Ascending aorta (tissue), 2 donors: ENCODE data around the gene RBM4B. TPM values are rescaled to one million over a fixed set of nuclear protein-coding genes. Genes with fewer than 3 reads are reported as not detected.
"Not testable (repeated sequence)": the region's sequence is repeated elsewhere in the genome, so short reads cannot be mapped to it uniquely, and the experiment has no call there.

Experiments used
- DNase-seq, 2 donors: peaks; one replicate each; pipeline ENCODE4 v3.0.0-alpha.2; 2019; ENCODE audit warnings: low spot score in 2 of 2
- H3K27ac ChIP-seq, 2 donors: fragments of 200-600 bp; sonication (generic); one replicate each; pipeline ENCODE4 v1.5.1; 2016 to 2017; ENCODE audit warnings: mild to moderate bottlenecking in 1 of 2
- H3K27me3 ChIP-seq: fragments of 200-600 bp; sonication (generic); one replicate; pipeline ENCODE4 v1.5.1; 2017
- H3K36me3 ChIP-seq, 2 donors: fragments of 200-600 bp; sonication (generic); one replicate each; pipeline ENCODE4 v1.5.1; 2016
- H3K4me1 ChIP-seq, 2 donors: fragments of 200-600 bp; sonication (generic); one replicate each; pipeline ENCODE4 v1.5.1; 2016 to 2017; ENCODE audit warnings: mild to moderate bottlenecking in 1 of 2
- H3K4me3 ChIP-seq, 2 donors: fragments of 200-600 bp; sonication (generic); one replicate each; pipeline ENCODE4 v1.5.1; 2016 to 2017; ENCODE audit warnings: mild to moderate bottlenecking in 1 of 2
- H3K9me3 ChIP-seq, 2 donors: fragments of 200-600 bp; sonication (generic); one replicate each; pipeline ENCODE4 v1.5.1; 2016
- intact Hi-C: fragments of 100-400 bp; cut with DNase I; formaldehyde crosslinking; loops from one replicate; pipeline ENCODE4 v1.15.1; 2023
- total RNA-seq: library from RNA; depleted of rRNA; stranded (reverse); fragments of >200 nt; gene quantifications from one replicate; pipeline ENCODE4 v1.1.0, GENCODE V29; 2016
- TF ChIP-seq, protein P1 (sequence below), 3 experiments: fragments of 200-600 bp in 2 of 3; fragments of 450-650 bp in 1 of 3; sonication (generic) in 2 of 3; IDR thresholded peaks; one replicate each; pipeline ENCODE4 v1.5.1; 2016 to 2019; ENCODE audit warnings: antibody characterized with exemption in 3 of 3, mild to moderate bottlenecking in 1 of 3, moderate library complexity in 1 of 3

The RBM4B gene, protein sequence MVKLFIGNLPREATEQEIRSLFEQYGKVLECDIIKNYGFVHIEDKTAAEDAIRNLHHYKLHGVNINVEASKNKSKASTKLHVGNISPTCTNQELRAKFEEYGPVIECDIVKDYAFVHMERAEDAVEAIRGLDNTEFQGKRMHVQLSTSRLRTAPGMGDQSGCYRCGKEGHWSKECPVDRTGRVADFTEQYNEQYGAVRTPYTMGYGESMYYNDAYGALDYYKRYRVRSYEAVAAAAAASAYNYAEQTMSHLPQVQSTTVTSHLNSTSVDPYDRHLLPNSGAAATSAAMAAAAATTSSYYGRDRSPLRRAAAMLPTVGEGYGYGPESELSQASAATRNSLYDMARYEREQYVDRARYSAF
- total RNA-seq = 87.0 TPM

DNA sequence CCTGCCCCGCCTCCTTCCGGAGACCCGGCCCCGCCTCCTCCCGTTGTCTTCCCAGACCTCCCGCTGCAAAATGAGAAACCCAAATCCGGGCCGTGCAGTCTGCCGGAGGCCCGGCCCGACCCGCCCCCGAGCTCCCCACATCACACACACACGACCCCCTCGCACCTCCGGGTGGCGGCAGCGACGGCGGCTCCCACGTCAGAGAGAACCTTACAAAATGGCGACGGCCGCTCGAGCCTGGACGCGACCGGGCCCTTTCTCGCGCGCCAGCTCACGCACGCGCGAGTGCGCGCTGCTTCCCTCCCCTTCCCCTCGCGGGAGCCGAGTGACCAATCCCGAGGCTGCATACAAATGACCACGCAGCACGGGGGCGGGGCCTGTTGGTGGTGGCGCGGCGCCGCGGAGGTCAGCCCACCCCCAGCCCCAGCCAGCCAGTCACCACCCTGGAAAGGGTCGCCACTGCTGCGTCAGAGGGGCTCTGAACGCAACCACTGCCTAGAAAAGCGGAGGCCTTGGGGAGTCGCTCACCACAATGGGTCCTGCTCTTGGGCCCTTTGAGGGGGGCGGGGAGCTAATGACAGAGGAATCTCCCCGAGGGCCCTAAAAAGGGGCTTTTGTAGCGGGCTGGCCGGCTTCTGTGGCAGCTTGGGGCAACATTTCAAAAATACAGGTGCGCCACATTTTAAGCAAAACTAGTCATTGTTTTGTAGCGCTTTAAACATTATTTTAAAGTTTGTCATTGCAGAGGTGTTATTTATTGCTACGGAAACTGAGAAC lies at the start of gene RBM4B:
Gene RBM4B, minus strand, starts transcription at position 289 of the 777 bp plus-strand sequence. CDS start 808 bp downstream, outside the sequence.
- intact Hi-C loops = loop anchor here (1.0 to 2.0 kb wide), 8 partner anchors 39 to 269 kb away; partner anchors contain the start of genes ACTN3, CCDC87, CCS and MRPL11

DNA sequence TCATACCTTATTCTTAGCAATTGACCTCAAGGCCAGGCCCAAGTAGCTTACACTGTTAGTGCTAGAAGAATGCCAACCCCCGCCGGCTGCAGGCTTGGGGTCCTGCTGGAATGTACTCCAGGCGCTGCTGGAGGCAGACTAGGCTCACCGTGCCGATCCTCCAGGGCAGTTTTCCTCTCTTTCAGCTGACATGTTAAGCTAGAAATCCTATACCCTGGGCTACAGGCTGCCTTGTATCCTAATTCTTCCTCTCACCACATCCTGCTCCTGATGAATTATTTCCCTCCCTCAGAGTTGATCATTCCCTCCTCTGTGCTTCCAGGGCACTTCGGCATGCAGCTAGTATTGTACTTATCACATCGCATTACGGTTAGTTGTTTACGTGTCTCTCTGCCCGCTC lies 48.0 kb upstream of the RBM4B start:
- DNase-seq = no peak
- H3K27me3 ChIP-seq = peaks cover 5% of the 10 kb centered on the region
- intact Hi-C loops = no loop called here
- H3K9me3 ChIP-seq = no peaks in the 10 kb centered on the region
- TF ChIP-seq, protein P1, sequence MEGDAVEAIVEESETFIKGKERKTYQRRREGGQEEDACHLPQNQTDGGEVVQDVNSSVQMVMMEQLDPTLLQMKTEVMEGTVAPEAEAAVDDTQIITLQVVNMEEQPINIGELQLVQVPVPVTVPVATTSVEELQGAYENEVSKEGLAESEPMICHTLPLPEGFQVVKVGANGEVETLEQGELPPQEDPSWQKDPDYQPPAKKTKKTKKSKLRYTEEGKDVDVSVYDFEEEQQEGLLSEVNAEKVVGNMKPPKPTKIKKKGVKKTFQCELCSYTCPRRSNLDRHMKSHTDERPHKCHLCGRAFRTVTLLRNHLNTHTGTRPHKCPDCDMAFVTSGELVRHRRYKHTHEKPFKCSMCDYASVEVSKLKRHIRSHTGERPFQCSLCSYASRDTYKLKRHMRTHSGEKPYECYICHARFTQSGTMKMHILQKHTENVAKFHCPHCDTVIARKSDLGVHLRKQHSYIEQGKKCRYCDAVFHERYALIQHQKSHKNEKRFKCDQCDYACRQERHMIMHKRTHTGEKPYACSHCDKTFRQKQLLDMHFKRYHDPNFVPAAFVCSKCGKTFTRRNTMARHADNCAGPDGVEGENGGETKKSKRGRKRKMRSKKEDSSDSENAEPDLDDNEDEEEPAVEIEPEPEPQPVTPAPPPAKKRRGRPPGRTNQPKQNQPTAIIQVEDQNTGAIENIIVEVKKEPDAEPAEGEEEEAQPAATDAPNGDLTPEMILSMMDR (IDR thresholded peaks at IDR 0.05) = no peak
- H3K36me3 ChIP-seq = no peaks in the 10 kb centered on the region
- no peak overlapping the region for H3K4me3 ChIP-seq
- H3K4me1 ChIP-seq = peaks cover 3 to 6% of the 10 kb centered on the region in 2 donors
- no peak overlapping the region for H3K27ac ChIP-seq

More for the DNA sequence above, at the start of gene RBM4B:
- Histone ChIP-seq H3K4me1 (peaks cover 0 to 29% of the 10 kb centered on the region in 2 donors), H3K27ac (peak within 1 kb of the TSS; percentile 94 to 97), H3K4me3 (peak within 1 kb of the TSS; percentile 79 to 87), H3K27me3 (no peaks in the 10 kb centered on the region), H3K36me3 (no peaks in the 10 kb centered on the region), H3K9me3 (no peaks in the 10 kb centered on the region)
- TF ChIP-seq, protein P1 (IDR thresholded peaks at IDR 0.05) = no peak
- DNase-seq = peak; percentile 89 to 99

DNA sequence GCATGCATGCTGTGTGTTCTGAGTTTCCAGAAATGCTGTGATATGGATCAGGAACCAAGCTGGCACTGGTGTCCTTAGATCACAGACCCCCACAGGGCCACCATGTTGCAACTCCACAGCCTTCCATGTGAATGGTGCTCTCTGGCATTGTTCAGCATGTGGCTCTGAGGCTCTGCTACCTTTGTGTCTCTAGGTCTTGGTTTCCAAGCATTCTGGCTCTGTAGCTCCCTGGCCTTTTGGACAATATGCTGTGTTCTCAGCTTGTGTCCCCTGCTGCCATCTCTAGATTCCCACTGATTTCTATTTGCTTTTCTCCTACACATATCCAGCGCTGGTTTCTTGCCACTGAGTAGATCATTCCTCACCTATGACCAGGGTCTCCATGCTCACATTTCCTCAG lies 47.4 kb upstream of the RBM4B start:
- TF ChIP-seq, protein P1 (IDR thresholded peaks at IDR 0.05) = no peak
- Histone ChIP-seq H3K4me1 (peaks cover 3 to 6% of the 10 kb centered on the region in 2 donors), H3K36me3 (no peaks in the 10 kb centered on the region), H3K27ac (no peak overlapping the region), H3K9me3 (no peaks in the 10 kb centered on the region), H3K27me3 (peaks cover 5% of the 10 kb centered on the region), H3K4me3 (no peak overlapping the region)
- intact Hi-C loops = no loop called here
- no peak for DNase-seq

DNA sequence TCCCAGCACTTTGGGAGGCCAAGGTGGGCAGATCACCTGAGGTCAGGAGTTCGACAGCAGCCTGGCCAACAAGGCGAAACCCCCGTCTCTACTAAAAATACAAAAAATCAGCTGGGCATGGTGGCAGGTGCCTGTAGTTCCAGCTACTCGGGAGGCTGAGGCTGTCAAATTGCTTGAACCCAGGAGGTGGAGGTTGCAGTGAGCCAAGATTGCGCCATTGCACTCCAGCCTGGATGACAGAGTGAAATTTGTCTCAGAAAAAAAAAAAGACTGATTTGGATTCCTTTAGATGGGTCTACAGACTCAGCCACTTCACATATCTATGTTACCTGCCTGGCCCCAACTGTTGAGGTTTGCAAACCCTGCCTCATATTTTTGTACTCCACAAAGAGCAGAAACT lies 46.5 kb upstream of the RBM4B start:
- H3K36me3 ChIP-seq, H3K27me3 ChIP-seq, intact Hi-C loops, DNase-seq, H3K27ac ChIP-seq, H3K4me1 ChIP-seq, H3K9me3 ChIP-seq, H3K4me3 ChIP-seq: not testable (repeated sequence)

DNA sequence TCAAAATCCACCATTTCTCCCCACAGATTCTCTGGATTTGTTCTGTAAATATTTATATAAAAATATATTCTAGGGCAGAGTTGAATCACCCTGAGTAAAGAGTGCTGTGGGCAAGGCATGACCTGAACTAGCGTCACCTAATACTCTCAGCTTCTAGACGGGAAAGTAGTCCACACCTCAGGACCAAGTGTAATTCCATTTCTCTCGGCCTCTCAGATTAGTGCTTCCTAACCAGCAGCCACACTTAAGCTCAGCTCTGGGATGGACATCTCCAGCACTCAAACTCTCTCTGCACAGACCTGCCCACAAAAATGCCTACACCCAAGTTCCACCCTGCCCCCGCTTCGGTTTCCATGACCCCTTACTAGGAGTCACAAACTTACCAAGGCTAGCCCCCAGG lies 46.0 kb upstream of the RBM4B start:
- H3K36me3 ChIP-seq = no peaks in the 10 kb centered on the region
- intact Hi-C loops = no loop called here
- H3K4me3 ChIP-seq = no peak overlapping the region
- peaks cover 3 to 5% of the 10 kb centered on the region in 2 donors for H3K4me1 ChIP-seq
- H3K27me3 ChIP-seq = peaks cover 4% of the 10 kb centered on the region
- no peak overlapping the region for H3K27ac ChIP-seq
- H3K9me3 ChIP-seq = no peaks in the 10 kb centered on the region
- TF ChIP-seq, protein P1 (IDR thresholded peaks at IDR 0.05) = no peak
- no peak for DNase-seq
